ENCODE results near the gene NR1I2. TPM values are rescaled to one million over a fixed set of nuclear protein-coding genes. Genes with fewer than 3 reads are reported as not detected.

NR1I2 gene
- total and polyA plus RNA-seq, 9 of the 15 experiments (the other 6 are each of a cell fraction or from before 2014, with no cell fraction given) = not detected

DNA sequence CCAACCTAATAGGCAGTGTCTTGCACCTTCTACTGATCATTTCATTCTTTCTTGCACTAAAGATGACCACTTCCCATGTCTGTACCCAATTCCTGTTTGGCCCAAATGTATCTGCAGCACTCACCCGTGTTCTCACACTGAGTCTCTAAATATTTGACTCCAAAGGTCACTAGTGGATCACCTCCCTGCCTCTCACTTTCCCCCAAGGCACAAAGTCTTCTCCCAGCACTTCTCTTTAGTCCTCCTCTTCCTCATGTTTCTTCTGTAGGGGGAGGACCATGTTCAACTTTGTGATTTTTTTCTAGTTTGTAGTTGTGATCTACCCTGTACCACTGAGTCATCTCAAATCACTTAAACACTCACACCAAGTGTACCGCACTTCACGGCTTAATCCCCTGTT is 13.9 kb downstream of the NR1I2 start (continued):
- TF ChIP-seq ILF3 (IDR thresholded peaks at IDR 0.05; ENCODE audit: borderline replicate concordance) (no peak), SIRT6 (IDR thresholded peaks at IDR 0.05; ENCODE audit: low read depth, low read length) (no peak)

- FAIRE-seq = no peak
- in situ Hi-C loops (cut with MboI) = no loop called here
These were observed 14.5 kb downstream of the NR1I2 start for GRCh38 chr3:119796368-119796767.

DNA sequence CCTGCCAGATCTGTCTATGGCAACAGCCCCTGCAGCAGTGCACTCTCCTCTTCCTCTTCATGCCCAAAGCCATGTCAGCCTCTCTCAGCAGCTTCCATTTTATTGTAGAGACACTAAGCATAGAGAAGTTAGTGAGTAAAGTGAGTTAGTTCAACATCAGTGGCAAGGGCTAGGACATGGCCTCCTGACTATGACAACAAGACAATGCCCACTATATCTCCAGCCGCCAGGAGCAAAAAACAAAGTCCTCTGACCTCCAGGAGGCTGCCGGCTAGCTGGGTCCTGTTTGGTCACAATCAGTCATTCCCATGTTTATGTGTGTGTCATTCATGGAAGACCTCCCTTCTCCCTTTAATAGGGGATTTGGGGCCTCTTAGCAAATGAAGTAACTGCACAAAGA is 14.9 kb downstream of the NR1I2 start:
- Histone ChIP-seq H2AFZ (ENCODE audit: low read depth, low read length) (peak overlapping the region; percentile 93), H3K4me2 (ENCODE audit: insufficient read depth, low read length) (0 out of 2 replicates have a peak overlapping the region, but pooled peaks have one; percentile 10), H3K36me3 (ENCODE audit: control insufficient read depth, insufficient read depth, low read length) (no peaks in the 10 kb centered on the region), H3K27me3 (ENCODE audit: control insufficient read depth in 2 of 2, insufficient read depth in 2 of 2, low read length in 2 of 2) (no peaks in the 10 kb centered on the region), H3K4me3 (no peak overlapping the region), H3K27ac (ENCODE audit: extremely low read depth, low read depth, low read length) (peak overlapping the region; percentile 5; the same call in 1 of the 3 replicates), H3K79me2 (ENCODE audit: control insufficient read depth, insufficient read depth, low read length) (no peaks in the 10 kb centered on the region), H3K9ac (ENCODE audit: insufficient read depth in 1 of 2, low read depth in 2 of 2, low read length in 2 of 2) (no peak overlapping the region), H4K20me1 (replicated peaks; ENCODE audit: control insufficient read depth, insufficient read depth, low read length) (no peaks in the 10 kb centered on the region), H3K9me1 (ENCODE audit: control insufficient read depth, insufficient read depth, low read length) (no peaks in the 10 kb centered on the region), H3K9me3 (replicated peaks; ENCODE audit: control insufficient read depth, insufficient read depth, low read depth, low read length) (no peaks in the 10 kb centered on the region), H3K4me1 (replicated peaks in 1 of 2; ENCODE audit: control insufficient read depth in 2 of 2, insufficient read depth in 2 of 2, low read length in 2 of 2) (peaks cover 17 to 26% of the 10 kb centered on the region in 2 experiments; a peak in 3 of 5 replicates)
- POLR2A ChIA-PET = interaction anchor here (0.6 kb wide), 1 partner anchor 408 kb away, joined by 3 read pairs; no protein-coding TSS in a partner anchor
- ATAC-seq = peak; percentile 6; the same call in 1 of the 3 replicates
- CTCF ChIA-PET (ENCODE audit: low intra/inter-chr PET ratio) = no interaction called here
- intact Hi-C loops (cut with micrococcal nuclease) = no loop called here
- WGBS (ENCODE audit: insufficient coverage, low coverage, missing lambda C conversion rate) = 45% methylated on average over 2 of the region's 2 CpGs
- no TSS peak for BruUV-seq (replicated peaks)
- DNase-seq (ENCODE audit: extremely low read depth in 1 of 4, low spot score in 3 of 4) = peak in 1 of 4 experiments; percentile 16
- in situ Hi-C loops (cut with MboI) = no loop called here
- no peak for FAIRE-seq
- TF ChIP-seq ZNF766 (CRISPR knock-in tag; conservative IDR thresholded peaks at IDR 0.05) (0 out of 2 replicates have a peak, but pooled peaks have one; percentile 1), HDAC6 (IDR thresholded peaks at IDR 0.05; ENCODE audit: low read depth, low read length) (no peak), NFIC (IDR thresholded peaks at IDR 0.05) (peak; percentile 35; the same call in 1 of the 2 replicates), RNF219 (CRISPR knock-in tag; IDR thresholded peaks at IDR 0.05) (no peak), NR3C1 (CRISPR knock-in tag; IDR thresholded peaks at IDR 0.05) (no peak), ZNF583 (CRISPR knock-in tag; IDR thresholded peaks at IDR 0.05) (no peak), PRPF4 (IDR thresholded peaks at IDR 0.05; ENCODE audit: insufficient read depth, low read depth, low read length, poor library complexity, severe bottlenecking) (no peak)

More at GRCh38 chr3:119796368-119796767, 14.5 kb downstream of the NR1I2 start:
- Histone ChIP-seq H3K9me1 (ENCODE audit: control insufficient read depth, insufficient read depth, low read length) (no peaks in the 10 kb centered on the region), H3K79me2 (ENCODE audit: control insufficient read depth, insufficient read depth, low read length) (no peaks in the 10 kb centered on the region), H3K4me2 (ENCODE audit: insufficient read depth, low read length) (no peak overlapping the region), H3K36me3 (ENCODE audit: control insufficient read depth, insufficient read depth, low read length) (no peaks in the 10 kb centered on the region), H3K4me3 (no peak overlapping the region), H2AFZ (ENCODE audit: low read depth, low read length) (peak overlapping the region; percentile 93), H3K9ac (ENCODE audit: insufficient read depth in 1 of 2, low read depth in 2 of 2, low read length in 2 of 2) (no peak overlapping the region), H3K9me3 (replicated peaks; ENCODE audit: control insufficient read depth, insufficient read depth, low read depth, low read length) (no peaks in the 10 kb centered on the region), H3K4me1 (replicated peaks in 1 of 2; ENCODE audit: control insufficient read depth in 2 of 2, insufficient read depth in 2 of 2, low read length in 2 of 2) (peaks cover 17 to 26% of the 10 kb centered on the region in 2 experiments; a peak in 3 of 5 replicates), H3K27ac (ENCODE audit: extremely low read depth, low read depth, low read length) (peak overlapping the region; percentile 76; the same call in 2 of the 3 replicates), H3K27me3 (ENCODE audit: control insufficient read depth in 2 of 2, insufficient read depth in 2 of 2, low read length in 2 of 2) (no peaks in the 10 kb centered on the region), H4K20me1 (replicated peaks; ENCODE audit: control insufficient read depth, insufficient read depth, low read length) (no peaks in the 10 kb centered on the region)
- no peak for DNase-seq (ENCODE audit: extremely low read depth in 1 of 4, low spot score in 3 of 4)
- no peak; the same call in 2 of the 3 replicates for ATAC-seq
- TF ChIP-seq NEUROD1 (IDR thresholded peaks at IDR 0.05; ENCODE audit: borderline replicate concordance, low read depth, low read length, partially characterized antibody) = no peak
- TF ChIP-seq ZNF766 (CRISPR knock-in tag; conservative IDR thresholded peaks at IDR 0.05) = peak; percentile 22; the same call in 1 of the 2 replicates
- ChIA-PET POLR2A (interaction anchor here (0.6 kb wide), 1 partner anchor 408 kb away, joined by 3 read pairs; no protein-coding TSS in a partner anchor), CTCF (ENCODE audit: low intra/inter-chr PET ratio) (no interaction called here)
- BruUV-seq (replicated peaks) = no TSS peak
- 83% methylated on average over 2 of the region's 2 CpGs for WGBS (ENCODE audit: insufficient coverage, low coverage, missing lambda C conversion rate)
- intact Hi-C loops (cut with micrococcal nuclease) = no loop called here

All from K562 (cell line).